ENCODE results near the gene MYO1F.

MYO1F gene

DNA sequence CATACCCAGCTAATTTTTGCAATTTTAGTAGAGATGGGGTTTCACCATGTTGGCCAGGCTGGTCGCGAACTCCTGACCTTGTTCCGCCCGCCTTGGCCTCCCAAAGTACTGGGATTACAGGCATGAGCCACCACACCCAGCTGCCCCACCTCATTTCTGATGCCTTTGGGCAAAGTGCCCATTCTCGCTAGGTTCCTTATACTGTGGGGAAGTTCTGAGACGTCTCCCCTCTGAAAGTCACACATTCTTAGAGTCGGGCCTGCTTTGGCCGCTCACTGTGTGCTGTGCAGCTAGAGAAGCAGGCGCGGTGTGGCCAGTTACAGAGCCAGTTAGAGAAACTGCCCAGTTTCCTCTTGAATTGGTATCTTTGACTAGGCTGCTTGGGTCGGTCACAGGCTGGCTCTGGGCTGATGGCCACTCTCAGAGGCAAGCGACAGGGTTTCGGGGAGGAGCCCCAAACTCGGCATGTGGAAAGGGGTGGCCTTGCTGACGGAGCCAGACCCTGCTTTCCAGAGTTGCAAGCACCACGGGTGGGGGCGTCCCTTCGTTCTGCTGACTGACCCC lies 92.8 kb downstream of the MYO1F start:
- TF ChIP-seq CEBPB (IDR thresholded peaks at IDR 0.05) (no peak), NFIC (IDR thresholded peaks at IDR 0.05) (no peak), TAF1 (IDR thresholded peaks at IDR 0.05; ENCODE audit: low read depth) (no peak), CREB1 (IDR thresholded peaks at IDR 0.05; ENCODE audit: low read depth) (no peak), TEAD4 (IDR thresholded peaks at IDR 0.05) (no peak), TCF12 (IDR thresholded peaks at IDR 0.05; ENCODE audit: low read depth) (no peak), EGR1 (IDR thresholded peaks at IDR 0.05) (no peak), RAD21 (IDR thresholded peaks at IDR 0.05; ENCODE audit: low read depth) (no peak)
- TF ChIP-seq, protein P1, sequence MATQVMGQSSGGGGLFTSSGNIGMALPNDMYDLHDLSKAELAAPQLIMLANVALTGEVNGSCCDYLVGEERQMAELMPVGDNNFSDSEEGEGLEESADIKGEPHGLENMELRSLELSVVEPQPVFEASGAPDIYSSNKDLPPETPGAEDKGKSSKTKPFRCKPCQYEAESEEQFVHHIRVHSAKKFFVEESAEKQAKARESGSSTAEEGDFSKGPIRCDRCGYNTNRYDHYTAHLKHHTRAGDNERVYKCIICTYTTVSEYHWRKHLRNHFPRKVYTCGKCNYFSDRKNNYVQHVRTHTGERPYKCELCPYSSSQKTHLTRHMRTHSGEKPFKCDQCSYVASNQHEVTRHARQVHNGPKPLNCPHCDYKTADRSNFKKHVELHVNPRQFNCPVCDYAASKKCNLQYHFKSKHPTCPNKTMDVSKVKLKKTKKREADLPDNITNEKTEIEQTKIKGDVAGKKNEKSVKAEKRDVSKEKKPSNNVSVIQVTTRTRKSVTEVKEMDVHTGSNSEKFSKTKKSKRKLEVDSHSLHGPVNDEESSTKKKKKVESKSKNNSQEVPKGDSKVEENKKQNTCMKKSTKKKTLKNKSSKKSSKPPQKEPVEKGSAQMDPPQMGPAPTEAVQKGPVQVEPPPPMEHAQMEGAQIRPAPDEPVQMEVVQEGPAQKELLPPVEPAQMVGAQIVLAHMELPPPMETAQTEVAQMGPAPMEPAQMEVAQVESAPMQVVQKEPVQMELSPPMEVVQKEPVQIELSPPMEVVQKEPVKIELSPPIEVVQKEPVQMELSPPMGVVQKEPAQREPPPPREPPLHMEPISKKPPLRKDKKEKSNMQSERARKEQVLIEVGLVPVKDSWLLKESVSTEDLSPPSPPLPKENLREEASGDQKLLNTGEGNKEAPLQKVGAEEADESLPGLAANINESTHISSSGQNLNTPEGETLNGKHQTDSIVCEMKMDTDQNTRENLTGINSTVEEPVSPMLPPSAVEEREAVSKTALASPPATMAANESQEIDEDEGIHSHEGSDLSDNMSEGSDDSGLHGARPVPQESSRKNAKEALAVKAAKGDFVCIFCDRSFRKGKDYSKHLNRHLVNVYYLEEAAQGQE (IDR thresholded peaks at IDR 0.05; ENCODE audit: low read depth) = no peak
- TF ChIP-seq, protein P2, sequence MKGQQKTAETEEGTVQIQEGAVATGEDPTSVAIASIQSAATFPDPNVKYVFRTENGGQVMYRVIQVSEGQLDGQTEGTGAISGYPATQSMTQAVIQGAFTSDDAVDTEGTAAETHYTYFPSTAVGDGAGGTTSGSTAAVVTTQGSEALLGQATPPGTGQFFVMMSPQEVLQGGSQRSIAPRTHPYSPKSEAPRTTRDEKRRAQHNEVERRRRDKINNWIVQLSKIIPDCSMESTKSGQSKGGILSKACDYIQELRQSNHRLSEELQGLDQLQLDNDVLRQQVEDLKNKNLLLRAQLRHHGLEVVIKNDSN (IDR thresholded peaks at IDR 0.05) = no peak

DNA sequence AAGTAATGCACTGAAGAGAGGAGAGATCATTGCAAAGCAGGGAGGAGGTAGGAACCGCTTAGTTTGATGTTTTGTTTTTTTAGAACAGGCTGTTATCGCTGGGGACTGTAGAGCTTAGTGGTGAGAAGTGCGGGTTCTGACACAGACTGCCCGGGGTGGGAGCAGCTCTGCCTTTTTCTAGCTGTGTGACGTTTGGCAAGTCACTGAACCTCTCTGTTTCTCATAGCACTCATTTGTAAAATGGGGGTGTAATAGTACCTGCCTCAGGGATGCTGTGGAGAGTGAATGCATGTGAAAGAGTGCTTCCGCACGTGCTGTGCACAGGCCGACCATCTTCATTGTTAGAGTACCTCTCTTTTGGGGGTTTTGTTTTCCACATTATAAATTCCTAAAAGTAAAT lies 94.1 kb downstream of the MYO1F start:
- no peak for TF ChIP-seq ZBTB7A (IDR thresholded peaks at IDR 0.05; ENCODE audit: low read depth)
- TF ChIP-seq, protein P1 (IDR thresholded peaks at IDR 0.05; ENCODE audit: low read depth) = no peak
- no peak for TF ChIP-seq CREB1 (IDR thresholded peaks at IDR 0.05; ENCODE audit: low read depth)
- no peak for TF ChIP-seq EGR1 (IDR thresholded peaks at IDR 0.05)
- no peak for TF ChIP-seq RAD21 (IDR thresholded peaks at IDR 0.05; ENCODE audit: low read depth)

DNA sequence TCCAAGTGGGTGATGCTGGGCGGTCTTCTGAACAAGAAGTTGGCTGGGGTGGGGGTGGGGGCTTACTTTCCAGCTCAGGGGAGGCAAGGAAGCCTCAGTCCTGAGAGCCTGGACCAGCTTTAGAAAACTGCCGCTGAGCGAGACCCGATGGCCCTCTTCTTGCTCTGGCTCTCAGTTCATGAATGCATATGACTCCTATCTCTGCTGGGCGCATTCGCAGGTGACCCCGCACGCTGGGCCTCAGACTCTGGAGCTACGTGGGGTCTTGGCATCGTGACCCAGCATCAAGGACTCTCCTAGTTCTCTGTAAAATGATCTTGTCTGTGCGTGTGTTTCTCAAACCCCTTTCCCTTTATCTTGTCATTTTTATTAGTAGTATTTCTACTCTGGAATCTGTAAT lies 94.5 kb downstream of the MYO1F start:
- no peak for TF ChIP-seq YY1 (IDR thresholded peaks at IDR 0.05; ENCODE audit: low read depth)

DNA sequence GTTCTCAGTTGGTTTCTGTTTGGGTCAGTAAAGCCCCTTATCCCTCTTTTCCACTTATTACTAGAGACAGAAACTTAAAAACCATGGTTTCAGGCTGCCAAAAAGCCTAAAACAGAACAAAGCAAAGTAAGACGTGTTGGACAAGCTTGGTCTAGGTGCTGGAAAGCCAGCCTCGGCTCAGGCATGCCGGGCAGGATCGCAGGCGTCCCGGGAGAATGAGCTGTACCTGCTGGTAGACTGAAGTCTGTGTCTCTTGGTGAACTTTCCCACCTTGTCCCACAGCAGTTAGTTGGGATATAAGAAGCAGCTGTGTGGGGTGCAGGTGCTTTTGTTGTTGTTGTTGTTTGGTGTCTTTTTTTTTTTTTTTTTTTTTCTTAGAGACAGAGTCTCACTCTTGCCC lies 95.6 kb downstream of the MYO1F start:
- TF ChIP-seq CREB1 (IDR thresholded peaks at IDR 0.05; ENCODE audit: low read depth) = no peak
- no peak for TF ChIP-seq RAD21 (IDR thresholded peaks at IDR 0.05; ENCODE audit: low read depth)
- no peak for TF ChIP-seq YY1 (IDR thresholded peaks at IDR 0.05; ENCODE audit: low read depth)
- TF ChIP-seq, protein P1 (IDR thresholded peaks at IDR 0.05; ENCODE audit: low read depth) = no peak

DNA sequence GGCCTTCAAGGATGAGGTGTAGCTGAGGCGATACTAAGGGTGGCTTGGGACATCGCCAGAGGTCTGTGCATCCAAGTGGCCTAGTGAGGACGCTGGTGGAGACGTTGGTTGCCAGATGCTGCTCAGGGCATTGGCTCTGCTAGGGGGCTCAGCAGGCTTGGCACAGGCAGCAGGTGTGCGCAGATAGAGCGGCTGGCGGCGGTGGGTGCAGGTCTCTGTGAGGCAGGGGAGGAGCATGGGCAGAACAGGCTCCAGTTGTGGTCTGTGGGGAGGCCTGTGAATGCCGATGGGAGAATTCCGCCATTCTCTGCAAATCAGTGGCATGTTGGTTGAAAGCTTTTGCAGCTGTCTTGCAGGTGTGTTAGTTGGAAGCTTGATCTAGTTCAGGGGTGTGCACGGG lies 96.0 kb downstream of the MYO1F start:
- TF ChIP-seq YY1 (IDR thresholded peaks at IDR 0.05; ENCODE audit: low read depth) (no peak), FOXM1 (IDR thresholded peaks at IDR 0.05; ENCODE audit: borderline replicate concordance, low read depth) (no peak), ZBTB7A (IDR thresholded peaks at IDR 0.05; ENCODE audit: low read depth) (no peak), CREB1 (IDR thresholded peaks at IDR 0.05; ENCODE audit: low read depth) (no peak), RAD21 (IDR thresholded peaks at IDR 0.05; ENCODE audit: low read depth) (no peak), CEBPB (IDR thresholded peaks at IDR 0.05) (no peak), TEAD4 (IDR thresholded peaks at IDR 0.05) (no peak)
- TF ChIP-seq, protein P3, sequence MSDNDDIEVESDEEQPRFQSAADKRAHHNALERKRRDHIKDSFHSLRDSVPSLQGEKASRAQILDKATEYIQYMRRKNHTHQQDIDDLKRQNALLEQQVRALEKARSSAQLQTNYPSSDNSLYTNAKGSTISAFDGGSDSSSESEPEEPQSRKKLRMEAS (IDR thresholded peaks at IDR 0.05) = no peak
- TF ChIP-seq, protein P1 (IDR thresholded peaks at IDR 0.05; ENCODE audit: low read depth) = no peak
- TF ChIP-seq, protein P2 (IDR thresholded peaks at IDR 0.05) = no peak

All from Ishikawa (cell line).